ENCODE measurements around the gene GCG.

Gene GCG

GRCh38 chr2:162118166-162119031, 33.6 kb downstream of the GCG start:
- H3K9me3 ChIP-seq, result no peaks in the 10 kb centered on the region
- H3K27me3 ChIP-seq, result no peaks in the 10 kb centered on the region
- H3K27ac ChIP-seq, result no peak overlapping the region
- H3K4me3 ChIP-seq (ENCODE audit: low read depth in 1 of 2, low read length in 1 of 2), result no peak overlapping the region
- no peak for TF ChIP-seq CTCF (IDR thresholded peaks at IDR 0.05)
- peaks cover 6 to 7% of the 10 kb centered on the region in 2 experiments for H3K4me1 ChIP-seq (ENCODE audit: control insufficient read depth in 1 of 2, insufficient read depth in 1 of 2, low read depth in 1 of 2, low read length in 1 of 2)
- H3K36me3 ChIP-seq, result no peaks in the 10 kb centered on the region

DNA sequence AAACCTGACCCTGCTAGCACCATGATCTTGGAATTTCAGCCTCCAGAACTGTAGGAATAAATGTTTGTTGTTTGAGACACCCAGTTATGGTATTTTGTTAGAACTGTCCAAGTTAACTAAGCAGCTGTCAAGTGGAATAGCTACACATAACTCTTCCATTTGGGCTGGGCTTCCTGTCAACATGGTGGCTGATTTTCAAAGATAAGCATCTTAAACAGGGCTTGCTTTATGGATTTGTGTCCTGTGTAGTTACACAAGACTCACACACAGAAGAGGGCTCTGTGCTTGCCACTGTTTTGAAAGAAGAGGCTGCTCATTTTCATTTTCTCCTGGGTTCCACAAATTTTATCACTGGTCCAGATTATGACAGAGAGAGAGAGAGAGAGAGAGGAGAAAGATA, 35.7 kb downstream of the GCG start:
- Histone ChIP-seq H3K4me1 (ENCODE audit: control insufficient read depth in 1 of 2, insufficient read depth in 1 of 2, low read depth in 1 of 2, low read length in 1 of 2) (peaks cover 19 to 23% of the 10 kb centered on the region in 2 experiments), H3K4me3 (ENCODE audit: low read depth in 1 of 2, low read length in 1 of 2) (no peak overlapping the region), H3K36me3 (no peaks in the 10 kb centered on the region), H3K9me3 (no peaks in the 10 kb centered on the region), H3K27ac (no peak overlapping the region), H3K27me3 (no peaks in the 10 kb centered on the region)
- TF ChIP-seq CTCF (IDR thresholded peaks at IDR 0.05), result no peak

- Histone ChIP-seq H3K9me3 (no peaks in the 10 kb centered on the region), H3K4me3 (ENCODE audit: low read depth in 1 of 2, low read length in 1 of 2) (no peak overlapping the region), H3K4me1 (ENCODE audit: control insufficient read depth in 1 of 2, insufficient read depth in 1 of 2, low read depth in 1 of 2, low read length in 1 of 2) (peaks cover 19 to 23% of the 10 kb centered on the region in 2 experiments), H3K27me3 (no peaks in the 10 kb centered on the region), H3K36me3 (no peaks in the 10 kb centered on the region), H3K27ac (no peak overlapping the region)
- no peak for TF ChIP-seq CTCF (IDR thresholded peaks at IDR 0.05)
These were observed 37.0 kb downstream of the GCG start for GRCh38 chr2:162115076-162115475.

DNA sequence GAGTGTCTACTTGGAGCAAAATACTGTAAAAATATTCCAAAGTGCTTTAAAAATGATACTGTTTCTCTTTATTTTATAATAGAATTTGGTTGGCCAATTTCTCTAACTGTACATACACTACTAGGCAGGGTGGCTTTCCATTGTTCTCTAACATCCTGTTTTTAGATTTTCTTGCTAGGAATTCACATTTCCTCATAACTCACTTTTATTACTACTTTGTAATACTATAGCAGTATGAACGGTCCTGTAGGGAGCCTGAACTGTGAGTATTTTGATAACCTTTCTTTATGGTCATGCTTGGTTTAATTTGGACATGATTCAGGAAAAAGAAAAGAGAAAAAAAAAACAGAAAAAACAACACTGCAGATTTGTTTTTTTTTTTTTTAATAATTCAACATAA, 37.8 kb downstream of the GCG start:
- no peaks in the 10 kb centered on the region for H3K27me3 ChIP-seq
- no peak overlapping the region for H3K4me3 ChIP-seq (ENCODE audit: low read depth in 1 of 2, low read length in 1 of 2)
- H3K27ac ChIP-seq, result no peak overlapping the region
- no peaks in the 10 kb centered on the region for H3K9me3 ChIP-seq
- H3K4me1 ChIP-seq (ENCODE audit: control insufficient read depth in 1 of 2, insufficient read depth in 1 of 2, low read depth in 1 of 2, low read length in 1 of 2), result peaks cover 19 to 23% of the 10 kb centered on the region in 2 experiments
- no peak for TF ChIP-seq CTCF (IDR thresholded peaks at IDR 0.05)
- H3K36me3 ChIP-seq, result no peaks in the 10 kb centered on the region

- no peak overlapping the region for H3K4me3 ChIP-seq (ENCODE audit: low read depth in 1 of 2, low read length in 1 of 2)
- no peak overlapping the region for H3K27ac ChIP-seq
- H3K36me3 ChIP-seq, result no peaks in the 10 kb centered on the region
- H3K4me1 ChIP-seq (ENCODE audit: control insufficient read depth in 1 of 2, insufficient read depth in 1 of 2, low read depth in 1 of 2, low read length in 1 of 2), result peaks cover 19 to 23% of the 10 kb centered on the region in 2 experiments
- no peaks in the 10 kb centered on the region for H3K27me3 ChIP-seq
- TF ChIP-seq CTCF (IDR thresholded peaks at IDR 0.05), result no peak
- H3K9me3 ChIP-seq, result no peaks in the 10 kb centered on the region
These were observed 38.3 kb downstream of the GCG start for GRCh38 chr2:162113776-162114168.

Data from neutrophil (primary cell).